K562 (cell line): ENCODE measurements around the gene SPATA6.

Experiments
- ARID3A ChIP-seq: IDR thresholded peaks from 2 replicates; pipeline ENCODE4 v1.6.1; 2012; ENCODE audit warnings: low read depth, low read length, improper control_type of control experiment, borderline replicate concordance
- BHLHE40 ChIP-seq: IDR thresholded peaks from 2 replicates; pipeline ENCODE4 v1.6.1; 2011; ENCODE audit warnings: low read length, improper control_type of control experiment
- CEBPB ChIP-seq: fragments of 450-650 bp; IDR thresholded peaks from 2 replicates; pipeline ENCODE4 v1.6.1; 2016; ENCODE audit warnings: missing genetic modification characterization, missing compliant biosample characterization
- CTCF ChIP-seq, 3 experiments: IDR thresholded peaks in 2 of 3; conservative IDR thresholded peaks in 1 of 3; 2 replicates each; pipeline ENCODE4 v1.5.1; 2011 to 2012; ENCODE audit warnings: low read length in 3 of 3, mild to moderate bottlenecking in 3 of 3, control low read depth in 2 of 3, improper control_type of control experiment in 1 of 3, inconsistent platforms in 1 of 3, low read depth in 1 of 3, mixed read lengths in 1 of 3, moderate library complexity in 1 of 3; ENCODE audit not compliant: insufficient read depth in 2 of 3
- FOXK2 ChIP-seq, 2 experiments: fragments of 450-650 bp; IDR thresholded peaks in 1 of 2; conservative IDR thresholded peaks in 1 of 2; 2 replicates each; pipeline ENCODE4 v1.6.1; 2016; ENCODE audit warnings: low read depth in 2 of 2, mild to moderate bottlenecking in 1 of 2
- HDAC2 ChIP-seq: fragments of 450-650 bp; IDR thresholded peaks from 2 replicates; pipeline ENCODE4 v1.6.1; 2016; ENCODE audit warnings: mild to moderate bottlenecking
- HMGXB4 ChIP-seq: sonication (generic); formaldehyde crosslinking; IDR thresholded peaks from 2 replicates; pipeline ENCODE4 v1.8.1; 2023; ENCODE audit warnings: mild to moderate bottlenecking, missing genetic modification reagents
- KLF16 ChIP-seq: IDR thresholded peaks from 2 replicates; pipeline ENCODE4 v1.6.1; 2016; ENCODE audit warnings: antibody characterized with exemption
- MEF2A ChIP-seq: IDR thresholded peaks from 2 replicates; pipeline ENCODE4 v1.6.1; 2011; ENCODE audit warnings: low read depth, mild to moderate bottlenecking, low read length, moderate library complexity; ENCODE audit not compliant: control insufficient read depth
- NFIC ChIP-seq: fragments of 450-650 bp; IDR thresholded peaks from 2 replicates; pipeline ENCODE4 v1.6.1; 2017; ENCODE audit warnings: mild to moderate bottlenecking, inconsistent platforms
- POLR2AphosphoS2 ChIP-seq: IDR thresholded peaks from 2 replicates; pipeline ENCODE4 v1.6.1; 2012; ENCODE audit warnings: low read length, improper control_type of control experiment
- SMAD4 ChIP-seq: fragments of 250-450 bp; sonication (Bioruptor Pico); conservative IDR thresholded peaks from 2 replicates; pipeline ENCODE4 v1.8.0; 2021; ENCODE audit warnings: inconsistent platforms, mild to moderate bottlenecking, moderate library complexity
- ZBTB49 ChIP-seq: sonication (generic); formaldehyde crosslinking; IDR thresholded peaks from 2 replicates; pipeline ENCODE4 v1.8.0; 2022; ENCODE audit warnings: missing genetic modification reagents, mild to moderate bottlenecking, borderline replicate concordance

GRCh38 chr1:48291421-48291820 lies 180.6 kb downstream of the SPATA6 start:
- TF ChIP-seq FOXK2 (conservative IDR thresholded peaks at IDR 0.05 in 1 of 2, IDR thresholded peaks at IDR 0.05 in 1 of 2; ENCODE audit: low read depth in 2 of 2), result no peak
- no peak for TF ChIP-seq KLF16
- no peak for TF ChIP-seq ARID3A
- TF ChIP-seq ZBTB49 (CRISPR knock-in tag), result no peak
- no peak for TF ChIP-seq HMGXB4 (CRISPR knock-in tag)
- no peak for TF ChIP-seq BHLHE40
- TF ChIP-seq MEF2A, result no peak
- TF ChIP-seq HDAC2, result no peak
- TF ChIP-seq POLR2AphosphoS2, result no peak
- no peak for TF ChIP-seq SMAD4
- TF ChIP-seq CTCF (IDR thresholded peaks at IDR 0.05 in 2 of 3, conservative IDR thresholded peaks at IDR 0.05 in 1 of 3; ENCODE audit: insufficient read depth in 2 of 3, low read depth in 1 of 3, low read length in 3 of 3), result no peak
- TF ChIP-seq NFIC, result no peak
- TF ChIP-seq CEBPB, result no peak
